ENCODE measurements around the gene NOTCH4. TPM values are rescaled to one million over a fixed set of nuclear protein-coding genes. Genes with fewer than 3 reads are reported as not detected.

Gene NOTCH4
- total RNA-seq, 5 donors from 2014 or later (not counting 1 experiment from before 2014, with no cell fraction given): 0.70 to 1.7 (median 1.1) TPM

- peaks cover 6 to 40% of the 10 kb centered on the region in 2 donors for H3K27me3 Mint-ChIP-seq
- H3K36me3 Mint-ChIP-seq: no peaks in the 10 kb centered on the region
- H3K27ac Mint-ChIP-seq: peak overlapping the region in 1 of 2 donors; percentile 41
- Histone ChIP-seq H3K9me3 (no peaks in the 10 kb centered on the region), H3K27me3 (replicated peaks in 1 of 2; ENCODE audit: control insufficient read depth in 2 of 2, extremely low read depth in 1 of 2, insufficient read depth in 2 of 2, low read length in 1 of 2) (peaks cover 5 to 49% of the 10 kb centered on the region in 2 experiments), H3K36me3 (ENCODE audit: control insufficient read depth in 2 of 2, extremely low read depth in 1 of 2, insufficient read depth in 1 of 2, low read length in 1 of 2) (no peaks in the 10 kb centered on the region), H3K4me1 (ENCODE audit: control insufficient read depth in 1 of 2, extremely low read depth in 1 of 2, insufficient read depth in 2 of 2, low read length in 2 of 2) (peaks cover 6 to 77% of the 10 kb centered on the region in 2 experiments), H3K4me3 (ENCODE audit: control insufficient read depth in 1 of 2, extremely low read depth in 1 of 2, low read length in 1 of 2) (peak overlapping the region in 1 of 2 donors; percentile 26), H3K27ac (ENCODE audit: low read length) (no peak overlapping the region)
- H3K4me1 Mint-ChIP-seq: peaks cover 61 to 75% (median 74%) of the 10 kb centered on the region in 3 donors
- ChIA-PET CTCF (interaction anchor here in 1 of 2 donors (0.6 kb wide), 2 partner anchors 8 to 92 kb away, joined by 3 to 5 read pairs; no protein-coding TSS in a partner anchor), POLR2A (interaction anchor here in 1 of 2 donors (0.5 to 0.7 kb wide), 2 partner anchors 10 to 46 kb away, joined by 5 to 15 read pairs; no protein-coding TSS in a partner anchor)
- no peaks in the 10 kb centered on the region for H3K9me3 Mint-ChIP-seq
- no peak for ATAC-seq (replicated peaks in 1 of 4)
- H3K4me3 Mint-ChIP-seq: peak overlapping the region; percentile 72 to 91 (median 72)
- 86% methylated on average over 2 of the region's 8 CpGs for WGBS (ENCODE audit: insufficient coverage)
- DNase-seq: peak in 3 of 35 experiments; percentile 22 to 32 (median 30)
These were observed 72.5 kb downstream of the NOTCH4 start for GRCh38 chr6:32151181-32151862.

DNA sequence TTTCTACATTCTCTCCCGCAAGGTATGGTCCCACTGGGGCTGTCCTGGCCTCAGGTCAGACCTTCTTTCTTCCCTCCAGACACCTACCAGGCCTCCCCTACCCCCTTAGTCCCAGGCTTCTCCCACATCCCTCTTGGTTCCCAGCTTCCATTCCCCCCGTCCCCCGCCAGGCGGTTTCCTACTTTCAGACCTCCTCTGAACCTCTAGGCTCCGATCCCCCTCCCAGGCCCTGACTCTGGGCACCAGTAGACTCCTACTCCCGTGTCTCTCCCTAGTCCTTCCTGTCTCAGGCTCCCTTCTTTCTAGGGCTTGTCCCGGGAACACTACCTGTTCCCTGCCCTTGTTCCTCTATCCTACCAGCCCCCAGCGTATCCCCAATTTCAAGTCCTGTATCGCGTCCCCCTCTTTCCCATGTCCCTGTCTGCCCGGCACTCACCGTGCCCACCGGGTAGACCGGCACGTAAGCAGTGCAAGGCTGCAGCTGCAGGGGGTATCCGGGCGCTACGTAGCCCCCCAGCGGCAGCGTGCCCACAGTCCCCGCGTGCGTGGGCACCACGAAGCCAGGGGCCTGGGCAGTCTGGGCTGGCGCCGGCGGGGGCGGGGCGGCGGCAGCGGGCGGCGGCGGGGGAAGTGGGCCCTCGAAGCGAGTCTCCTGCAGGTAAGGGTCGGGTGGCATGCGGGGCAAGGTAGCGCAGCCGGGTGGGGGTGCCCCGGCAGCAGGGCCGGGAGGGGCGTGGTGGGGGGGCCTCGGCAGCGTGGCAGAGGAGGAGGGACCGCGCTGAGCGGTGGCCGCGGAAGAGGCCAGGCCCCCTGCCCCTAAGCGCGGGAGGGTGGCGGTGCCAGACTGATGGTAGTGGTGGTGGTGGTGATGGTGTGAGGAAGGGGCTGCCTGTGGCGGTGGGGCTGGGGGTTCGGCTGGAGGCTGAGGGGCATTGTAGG is 73.7 kb downstream of the NOTCH4 start:
- no peaks in the 10 kb centered on the region for H3K36me3 ChIP-seq (ENCODE audit: control insufficient read depth in 2 of 2, extremely low read depth in 1 of 2, insufficient read depth in 1 of 2, low read length in 1 of 2)
- Mint-ChIP-seq H3K9me3 (no peaks in the 10 kb centered on the region), H3K4me3 (peak overlapping the region; percentile 31 to 91 (median 72)), H3K27me3 (peaks cover 6 to 42% of the 10 kb centered on the region in 2 donors), H3K4me1 (peaks cover 55 to 69% (median 68%) of the 10 kb centered on the region in 3 donors), H3K36me3 (no peaks in the 10 kb centered on the region), H3K27ac (peak overlapping the region; percentile 28 to 29)
- peaks cover 5 to 49% of the 10 kb centered on the region in 2 experiments for H3K27me3 ChIP-seq (replicated peaks in 1 of 2; ENCODE audit: control insufficient read depth in 2 of 2, extremely low read depth in 1 of 2, insufficient read depth in 2 of 2, low read length in 1 of 2)
- POLR2A ChIA-PET: no interaction called here
- ATAC-seq (replicated peaks in 1 of 4) (no peak), DNase-seq (no peak)
- no peak overlapping the region for H3K4me3 ChIP-seq (ENCODE audit: control insufficient read depth in 1 of 2, extremely low read depth in 1 of 2, low read length in 1 of 2)
- no peaks in the 10 kb centered on the region for H3K9me3 ChIP-seq
- CTCF ChIA-PET: no interaction called here
- H3K4me1 ChIP-seq (ENCODE audit: control insufficient read depth in 1 of 2, extremely low read depth in 1 of 2, insufficient read depth in 2 of 2, low read length in 2 of 2): peaks cover 5 to 70% of the 10 kb centered on the region in 2 experiments
- 64% methylated on average over 49 of the region's 55 CpGs for WGBS (ENCODE audit: insufficient coverage)
- H3K27ac ChIP-seq (ENCODE audit: low read length): no peak overlapping the region

GRCh38 chr6:32149092-32149755 is 74.6 kb downstream of the NOTCH4 start:
- no peaks in the 10 kb centered on the region for H3K9me3 ChIP-seq
- no peaks in the 10 kb centered on the region for H3K36me3 ChIP-seq (ENCODE audit: control insufficient read depth in 2 of 2, extremely low read depth in 1 of 2, insufficient read depth in 1 of 2, low read length in 1 of 2)
- no peaks in the 10 kb centered on the region for H3K36me3 Mint-ChIP-seq
- H3K9me3 Mint-ChIP-seq: no peaks in the 10 kb centered on the region
- WGBS (ENCODE audit: insufficient coverage): 35% methylated on average over 34 of the region's 47 CpGs
- H3K4me1 ChIP-seq (ENCODE audit: control insufficient read depth in 1 of 2, extremely low read depth in 1 of 2, insufficient read depth in 2 of 2, low read length in 2 of 2): peaks cover 0 to 60% of the 10 kb centered on the region in 2 experiments
- H3K4me3 ChIP-seq (ENCODE audit: control insufficient read depth in 1 of 2, extremely low read depth in 1 of 2, low read length in 1 of 2): peak overlapping the region; percentile 35 to 60
- CTCF ChIA-PET: no interaction called here
- POLR2A ChIA-PET: no interaction called here
- peaks cover 6 to 42% of the 10 kb centered on the region in 2 donors for H3K27me3 Mint-ChIP-seq
- no peak overlapping the region for H3K27ac ChIP-seq (ENCODE audit: low read length)
- H3K27ac Mint-ChIP-seq: peak overlapping the region; percentile 58
- H3K27me3 ChIP-seq (replicated peaks in 1 of 2; ENCODE audit: control insufficient read depth in 2 of 2, extremely low read depth in 1 of 2, insufficient read depth in 2 of 2, low read length in 1 of 2): peaks cover 5 to 49% of the 10 kb centered on the region in 2 experiments
- peaks cover 45 to 59% (median 58%) of the 10 kb centered on the region in 3 donors for H3K4me1 Mint-ChIP-seq
- ATAC-seq (replicated peaks in 1 of 4) (peak in 3 of 4 experiments; percentile 8 to 21 (median 10)), DNase-seq (peak in 2 of 35 experiments; percentile 30 to 37)
- peak overlapping the region; percentile 78 to 90 (median 80) for H3K4me3 Mint-ChIP-seq

GRCh38 chr6:32148289-32149091 is 75.4 kb downstream of the NOTCH4 start:
- peaks cover 5 to 45% of the 10 kb centered on the region in 2 experiments for H3K27me3 ChIP-seq (replicated peaks in 1 of 2; ENCODE audit: control insufficient read depth in 2 of 2, extremely low read depth in 1 of 2, insufficient read depth in 2 of 2, low read length in 1 of 2)
- H3K9me3 Mint-ChIP-seq: no peaks in the 10 kb centered on the region
- POLR2A ChIA-PET: no interaction called here
- peak overlapping the region; percentile 35 to 60 for H3K4me3 ChIP-seq (ENCODE audit: control insufficient read depth in 1 of 2, extremely low read depth in 1 of 2, low read length in 1 of 2)
- CTCF ChIA-PET: interaction anchor here in 1 of 2 donors (0.7 kb wide), 1 partner anchor 1821 kb away, joined by 3 read pairs; no protein-coding TSS in a partner anchor
- DNase-seq (peak; percentile 31 to 77 (median 64)), ATAC-seq (replicated peaks in 1 of 4) (peak; percentile 75 to 82 (median 76))
- H3K9me3 ChIP-seq: no peaks in the 10 kb centered on the region
- H3K4me3 Mint-ChIP-seq: peak overlapping the region; percentile 78 to 90 (median 80)
- no peaks in the 10 kb centered on the region for H3K36me3 ChIP-seq (ENCODE audit: control insufficient read depth in 2 of 2, extremely low read depth in 1 of 2, insufficient read depth in 1 of 2, low read length in 1 of 2)
- peak overlapping the region; percentile 58 for H3K27ac Mint-ChIP-seq
- no peak overlapping the region for H3K27ac ChIP-seq (ENCODE audit: low read length)
- H3K4me1 ChIP-seq (ENCODE audit: control insufficient read depth in 1 of 2, extremely low read depth in 1 of 2, insufficient read depth in 2 of 2, low read length in 2 of 2): peaks cover 0 to 53% of the 10 kb centered on the region in 2 experiments
- H3K27me3 Mint-ChIP-seq: peaks cover 6 to 42% of the 10 kb centered on the region in 2 donors
- 17% methylated on average over 26 of the region's 39 CpGs for WGBS (ENCODE audit: insufficient coverage)
- H3K4me1 Mint-ChIP-seq: peaks cover 45 to 52% (median 52%) of the 10 kb centered on the region in 3 donors
- no peaks in the 10 kb centered on the region for H3K36me3 Mint-ChIP-seq

DNA sequence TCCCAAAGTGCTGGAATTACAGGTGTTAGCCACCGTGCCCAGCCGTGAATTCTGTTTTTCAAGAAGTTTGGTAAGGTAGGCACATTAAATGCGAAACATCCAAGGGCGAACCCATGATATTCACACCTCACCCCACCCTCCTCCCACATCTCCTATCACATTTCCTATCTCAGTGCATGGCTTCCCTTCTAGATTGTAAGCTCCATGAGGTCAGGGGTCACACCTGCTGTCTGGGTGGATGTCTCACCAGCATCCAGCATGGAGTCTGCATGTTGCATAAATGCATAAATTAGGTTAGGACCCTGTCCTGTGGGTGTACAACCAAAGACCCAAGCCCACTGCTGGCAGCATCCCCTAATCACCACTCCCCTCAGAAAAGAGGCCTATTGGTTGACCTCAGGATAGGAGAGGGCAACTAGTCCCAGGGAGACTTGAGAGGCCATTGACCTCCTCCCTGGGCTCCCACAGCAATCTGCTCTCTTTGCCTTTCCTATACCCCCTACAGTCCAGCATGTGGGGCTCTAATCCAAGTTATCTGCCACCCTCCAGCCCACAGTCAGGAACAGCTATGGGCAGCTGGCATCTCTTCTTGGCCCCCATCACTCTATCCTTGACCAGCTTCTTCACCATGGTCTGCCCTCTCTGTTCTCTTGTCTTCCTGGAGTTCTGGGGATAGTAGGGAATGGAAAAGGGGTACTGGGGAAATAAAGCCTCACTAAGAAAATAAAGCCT is 76.3 kb downstream of the NOTCH4 start:
- WGBS (ENCODE audit: insufficient coverage): no CpG with 5 or more reads among the region's 4 CpGs
- Mint-ChIP-seq H3K36me3 (no peaks in the 10 kb centered on the region), H3K4me1 (peaks cover 36 to 43% (median 43%) of the 10 kb centered on the region in 3 donors), H3K9me3 (no peaks in the 10 kb centered on the region), H3K27ac (no peak overlapping the region), H3K4me3 (peak overlapping the region in 1 of 3 donors; percentile 90), H3K27me3 (peaks cover 6 to 35% of the 10 kb centered on the region in 2 donors)
- Histone ChIP-seq H3K27ac (ENCODE audit: low read length) (no peak overlapping the region), H3K4me1 (ENCODE audit: control insufficient read depth in 1 of 2, extremely low read depth in 1 of 2, insufficient read depth in 2 of 2, low read length in 2 of 2) (peaks cover 0 to 43% of the 10 kb centered on the region in 2 experiments), H3K27me3 (replicated peaks in 1 of 2; ENCODE audit: control insufficient read depth in 2 of 2, extremely low read depth in 1 of 2, insufficient read depth in 2 of 2, low read length in 1 of 2) (peaks cover 5 to 41% of the 10 kb centered on the region in 2 experiments), H3K9me3 (no peaks in the 10 kb centered on the region), H3K4me3 (ENCODE audit: control insufficient read depth in 1 of 2, extremely low read depth in 1 of 2, low read length in 1 of 2) (no peak overlapping the region), H3K36me3 (ENCODE audit: control insufficient read depth in 2 of 2, extremely low read depth in 1 of 2, insufficient read depth in 1 of 2, low read length in 1 of 2) (no peaks in the 10 kb centered on the region)
- CTCF ChIA-PET: interaction anchor here in 1 of 2 donors (0.7 kb wide), 1 partner anchor 1822 kb away, joined by 3 read pairs; no protein-coding TSS in a partner anchor
- POLR2A ChIA-PET: interaction anchor here in 1 of 2 donors (0.7 kb wide), 1 partner anchor 19 kb away, joined by 7 read pairs; no protein-coding TSS in a partner anchor
- no peak for ATAC-seq (replicated peaks in 1 of 4)
- DNase-seq: peak in 1 of 35 experiments; percentile 32
